Cardiac ventricle fibroblast (primary cell): ENCODE results near the gene COPG1. TPM values are rescaled to one million over a fixed set of nuclear protein-coding genes. Genes with fewer than 3 reads are reported as not detected.

Source experiments
- total RNA-seq: library from RNA; depleted of rRNA; stranded (reverse); fragments of >200 nt; gene quantifications from 2 replicates; pipeline ENCODE4 v1.2.3, GENCODE V29; 2015

COPG1 gene, protein sequence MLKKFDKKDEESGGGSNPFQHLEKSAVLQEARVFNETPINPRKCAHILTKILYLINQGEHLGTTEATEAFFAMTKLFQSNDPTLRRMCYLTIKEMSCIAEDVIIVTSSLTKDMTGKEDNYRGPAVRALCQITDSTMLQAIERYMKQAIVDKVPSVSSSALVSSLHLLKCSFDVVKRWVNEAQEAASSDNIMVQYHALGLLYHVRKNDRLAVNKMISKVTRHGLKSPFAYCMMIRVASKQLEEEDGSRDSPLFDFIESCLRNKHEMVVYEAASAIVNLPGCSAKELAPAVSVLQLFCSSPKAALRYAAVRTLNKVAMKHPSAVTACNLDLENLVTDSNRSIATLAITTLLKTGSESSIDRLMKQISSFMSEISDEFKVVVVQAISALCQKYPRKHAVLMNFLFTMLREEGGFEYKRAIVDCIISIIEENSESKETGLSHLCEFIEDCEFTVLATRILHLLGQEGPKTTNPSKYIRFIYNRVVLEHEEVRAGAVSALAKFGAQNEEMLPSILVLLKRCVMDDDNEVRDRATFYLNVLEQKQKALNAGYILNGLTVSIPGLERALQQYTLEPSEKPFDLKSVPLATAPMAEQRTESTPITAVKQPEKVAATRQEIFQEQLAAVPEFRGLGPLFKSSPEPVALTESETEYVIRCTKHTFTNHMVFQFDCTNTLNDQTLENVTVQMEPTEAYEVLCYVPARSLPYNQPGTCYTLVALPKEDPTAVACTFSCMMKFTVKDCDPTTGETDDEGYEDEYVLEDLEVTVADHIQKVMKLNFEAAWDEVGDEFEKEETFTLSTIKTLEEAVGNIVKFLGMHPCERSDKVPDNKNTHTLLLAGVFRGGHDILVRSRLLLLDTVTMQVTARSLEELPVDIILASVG
- 164 and 169 TPM in 2 replicates for total RNA-seq

DNA sequence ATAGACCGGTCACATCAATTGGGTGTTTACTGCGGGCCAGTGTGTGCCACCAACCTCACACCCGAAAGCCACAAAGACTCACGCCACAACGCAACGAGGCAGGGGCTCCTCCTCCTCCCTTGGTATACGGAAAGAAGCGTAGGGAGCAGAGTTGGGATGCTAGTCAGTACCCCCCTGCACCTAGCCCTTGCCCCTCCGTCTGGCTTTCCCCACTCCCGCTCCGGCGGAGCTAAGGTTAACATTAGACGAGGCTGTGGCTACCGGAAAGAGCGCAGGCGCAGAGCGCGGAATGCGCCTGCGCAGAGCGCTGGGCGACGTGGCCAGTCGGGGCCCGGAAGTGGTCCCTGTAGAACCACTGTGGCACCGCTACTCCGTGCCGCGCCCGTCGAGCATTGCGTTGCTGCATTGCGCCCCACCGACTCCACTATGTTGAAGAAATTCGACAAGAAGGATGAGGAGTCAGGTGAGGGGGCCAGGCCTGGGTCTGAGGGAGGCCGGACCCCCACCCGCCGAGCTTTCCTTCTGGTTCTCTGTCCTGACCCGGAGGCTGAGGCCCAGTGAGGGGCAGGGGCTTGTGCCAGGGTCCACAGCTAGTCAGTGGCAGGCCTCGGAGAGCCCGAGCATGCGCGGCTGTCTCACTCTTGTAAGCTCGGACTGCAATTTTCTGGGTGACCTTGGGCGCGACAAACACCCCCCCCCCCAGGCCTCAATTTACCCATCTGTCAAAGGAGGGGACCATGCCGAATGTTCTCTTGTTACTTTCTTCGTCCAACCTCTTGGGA, at the start of gene COPG1:
Gene COPG1 (plus strand): TSS at position 323 of the 782 bp plus-strand sequence. CDS start 104 bp downstream, at position 427.

DNA sequence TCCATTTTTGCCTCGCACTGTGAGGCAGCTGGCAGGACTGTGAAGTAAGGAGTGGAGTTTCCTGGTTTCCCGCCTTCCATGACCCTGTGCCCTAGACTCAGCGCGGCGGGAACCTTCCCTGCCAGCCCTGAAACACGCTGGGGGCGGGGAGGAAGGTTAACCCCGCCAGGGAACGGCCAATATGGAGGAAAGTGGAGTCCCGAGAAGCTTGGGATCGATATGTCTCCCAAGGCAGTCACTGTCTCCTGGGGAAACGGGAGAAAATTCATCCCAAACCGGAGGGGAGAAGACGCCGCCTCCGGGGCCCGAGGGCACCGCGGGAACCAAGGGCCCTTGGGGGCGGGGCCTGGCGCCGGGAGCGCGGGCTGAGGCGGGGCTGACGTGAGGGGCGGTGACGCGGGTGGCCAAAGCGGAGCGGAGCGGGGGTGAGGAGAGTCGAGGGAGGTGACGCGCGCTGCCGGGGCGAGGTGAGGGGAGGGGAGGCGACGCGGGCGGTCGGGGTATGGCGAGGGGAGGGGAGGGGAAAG, 29.1 kb downstream of the COPG1 start, which contains the start of gene HMCES:
Gene HMCES (plus strand): TSS at position 432 of the 527 bp plus-strand sequence. CDS start 863 bp downstream, outside the sequence.

Other genes with a start within 250 kb of the COPG1 start
- gene EFCC1, start 248.3 kb upstream of the COPG1 start, total RNA-seq: 0.06 TPM in 1 of 2 replicates, not detected in the other
- gene GP9, start 188.8 kb upstream of the COPG1 start, total RNA-seq: not detected in 2 replicates
- gene RAB43, start 127.8 kb upstream of the COPG1 start, total RNA-seq: 11.3 and 18.5 TPM in 2 replicates
- gene ISY1, start 88.5 kb upstream of the COPG1 start, total RNA-seq: 16.0 and 17.2 TPM in 2 replicates
- 208 and 256 TPM in 2 replicates for gene CNBP, start 65.7 kb upstream of the COPG1 start, total RNA-seq
- gene HMCES, start 29.3 kb downstream of the COPG1 start, total RNA-seq: 10.1 and 11.4 TPM in 2 replicates
- gene EFCAB12, start 179.0 kb downstream of the COPG1 start, total RNA-seq: 0.24 TPM in 1 of 2 replicates, not detected in the other
- 18.1 and 24.5 TPM in 2 replicates for gene MBD4, start 190.3 kb downstream of the COPG1 start, total RNA-seq
- 18.0 and 20.9 TPM in 2 replicates for gene IFT122, start 190.6 kb downstream of the COPG1 start, total RNA-seq